ENCODE data around the gene DPYSL3. TPM values are rescaled to one million over a fixed set of nuclear protein-coding genes. Genes with fewer than 3 reads are reported as not detected.

DPYSL3 gene
- total RNA-seq, 1 experiment from 2014 or later: 17.2 TPM

DNA sequence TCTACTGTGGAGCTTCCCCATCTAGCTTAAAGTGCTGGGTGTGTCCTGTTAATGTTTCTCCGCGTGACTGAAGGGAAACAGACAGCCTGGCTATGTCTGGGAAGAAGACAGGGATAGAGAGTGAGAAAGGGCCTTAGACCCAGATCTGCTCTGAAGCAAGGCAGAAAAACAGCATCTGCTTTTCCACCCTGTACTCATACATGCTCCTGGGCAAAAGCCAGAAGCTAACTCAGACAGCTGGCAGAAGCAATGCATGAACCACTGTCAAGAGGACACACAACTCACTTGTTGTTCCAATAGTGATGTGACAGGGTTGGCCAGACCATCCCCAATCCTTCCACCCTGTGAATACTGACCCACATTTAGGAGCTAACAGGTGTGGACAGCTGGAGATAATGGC is 63.3 kb downstream of the DPYSL3 start:
- POLR2A ChIA-PET: no interaction called here
- Histone ChIP-seq H4K20me1 (ENCODE audit: insufficient read depth) (no peaks in the 10 kb centered on the region), H3K27ac (ENCODE audit: low read depth, low read length) (no peak overlapping the region), H2AFZ (ENCODE audit: low read depth, low read length, poor library complexity, severe bottlenecking) (no peak overlapping the region), H3K4me2 (ENCODE audit: low read length) (no peak overlapping the region), H3K4me3 (replicated peaks in 1 of 2; ENCODE audit: low read depth in 1 of 2, low read length in 2 of 2) (no peak overlapping the region), H3K9me2 (ENCODE audit: insufficient read depth) (no peaks in the 10 kb centered on the region), H3K27me3 (ENCODE audit: insufficient read depth, low read length) (no peaks in the 10 kb centered on the region), H3K79me2 (ENCODE audit: insufficient read depth, low read length) (no peaks in the 10 kb centered on the region), H3K4me1 (ENCODE audit: control insufficient read depth in 1 of 2, insufficient read depth in 2 of 2, low read length in 2 of 2) (no peaks in the 10 kb centered on the region), H3K36me3 (ENCODE audit: control insufficient read depth in 1 of 2, insufficient read depth in 2 of 2, low read length in 2 of 2) (no peaks in the 10 kb centered on the region), H3K9ac (ENCODE audit: low read length) (no peak overlapping the region), H3K9me3 (ENCODE audit: control insufficient read depth in 1 of 2, insufficient read depth in 1 of 2, low read depth in 1 of 2, low read length in 2 of 2) (no peaks in the 10 kb centered on the region)
- CTCF ChIA-PET: no interaction called here
- intact Hi-C loops (cut with micrococcal nuclease): no loop called here
- RAD21 ChIA-PET (ENCODE audit: low non-redundant PET in 1 of 2, low total read pairs in 2 of 2, uncharacterized antibody in 2 of 2, unreplicated experiment in 2 of 2): no interaction called here
- TF ChIP-seq RAD21 (IDR thresholded peaks at IDR 0.05; ENCODE audit: low read depth) (no peak), ELF1 (IDR thresholded peaks at IDR 0.05; ENCODE audit: borderline replicate concordance, low read depth) (no peak), CEBPB (IDR thresholded peaks at IDR 0.05; ENCODE audit: low read depth) (no peak), EGR1 (IDR thresholded peaks at IDR 0.05; ENCODE audit: low read depth) (no peak), SP1 (IDR thresholded peaks at IDR 0.05; ENCODE audit: low read depth) (no peak), EZH2 (IDR thresholded peaks at IDR 0.05) (no peak), YY1 (IDR thresholded peaks at IDR 0.05; ENCODE audit: extremely low read depth, insufficient replicate concordance, low read depth, low read length) (no peak), SIN3A (IDR thresholded peaks at IDR 0.05; ENCODE audit: low read depth) (no peak), JUND (IDR thresholded peaks at IDR 0.05) (no peak)
- TF ChIP-seq, protein P1, sequence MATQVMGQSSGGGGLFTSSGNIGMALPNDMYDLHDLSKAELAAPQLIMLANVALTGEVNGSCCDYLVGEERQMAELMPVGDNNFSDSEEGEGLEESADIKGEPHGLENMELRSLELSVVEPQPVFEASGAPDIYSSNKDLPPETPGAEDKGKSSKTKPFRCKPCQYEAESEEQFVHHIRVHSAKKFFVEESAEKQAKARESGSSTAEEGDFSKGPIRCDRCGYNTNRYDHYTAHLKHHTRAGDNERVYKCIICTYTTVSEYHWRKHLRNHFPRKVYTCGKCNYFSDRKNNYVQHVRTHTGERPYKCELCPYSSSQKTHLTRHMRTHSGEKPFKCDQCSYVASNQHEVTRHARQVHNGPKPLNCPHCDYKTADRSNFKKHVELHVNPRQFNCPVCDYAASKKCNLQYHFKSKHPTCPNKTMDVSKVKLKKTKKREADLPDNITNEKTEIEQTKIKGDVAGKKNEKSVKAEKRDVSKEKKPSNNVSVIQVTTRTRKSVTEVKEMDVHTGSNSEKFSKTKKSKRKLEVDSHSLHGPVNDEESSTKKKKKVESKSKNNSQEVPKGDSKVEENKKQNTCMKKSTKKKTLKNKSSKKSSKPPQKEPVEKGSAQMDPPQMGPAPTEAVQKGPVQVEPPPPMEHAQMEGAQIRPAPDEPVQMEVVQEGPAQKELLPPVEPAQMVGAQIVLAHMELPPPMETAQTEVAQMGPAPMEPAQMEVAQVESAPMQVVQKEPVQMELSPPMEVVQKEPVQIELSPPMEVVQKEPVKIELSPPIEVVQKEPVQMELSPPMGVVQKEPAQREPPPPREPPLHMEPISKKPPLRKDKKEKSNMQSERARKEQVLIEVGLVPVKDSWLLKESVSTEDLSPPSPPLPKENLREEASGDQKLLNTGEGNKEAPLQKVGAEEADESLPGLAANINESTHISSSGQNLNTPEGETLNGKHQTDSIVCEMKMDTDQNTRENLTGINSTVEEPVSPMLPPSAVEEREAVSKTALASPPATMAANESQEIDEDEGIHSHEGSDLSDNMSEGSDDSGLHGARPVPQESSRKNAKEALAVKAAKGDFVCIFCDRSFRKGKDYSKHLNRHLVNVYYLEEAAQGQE (IDR thresholded peaks at IDR 0.05; ENCODE audit: low read depth): no peak
- TF ChIP-seq, protein P2, sequence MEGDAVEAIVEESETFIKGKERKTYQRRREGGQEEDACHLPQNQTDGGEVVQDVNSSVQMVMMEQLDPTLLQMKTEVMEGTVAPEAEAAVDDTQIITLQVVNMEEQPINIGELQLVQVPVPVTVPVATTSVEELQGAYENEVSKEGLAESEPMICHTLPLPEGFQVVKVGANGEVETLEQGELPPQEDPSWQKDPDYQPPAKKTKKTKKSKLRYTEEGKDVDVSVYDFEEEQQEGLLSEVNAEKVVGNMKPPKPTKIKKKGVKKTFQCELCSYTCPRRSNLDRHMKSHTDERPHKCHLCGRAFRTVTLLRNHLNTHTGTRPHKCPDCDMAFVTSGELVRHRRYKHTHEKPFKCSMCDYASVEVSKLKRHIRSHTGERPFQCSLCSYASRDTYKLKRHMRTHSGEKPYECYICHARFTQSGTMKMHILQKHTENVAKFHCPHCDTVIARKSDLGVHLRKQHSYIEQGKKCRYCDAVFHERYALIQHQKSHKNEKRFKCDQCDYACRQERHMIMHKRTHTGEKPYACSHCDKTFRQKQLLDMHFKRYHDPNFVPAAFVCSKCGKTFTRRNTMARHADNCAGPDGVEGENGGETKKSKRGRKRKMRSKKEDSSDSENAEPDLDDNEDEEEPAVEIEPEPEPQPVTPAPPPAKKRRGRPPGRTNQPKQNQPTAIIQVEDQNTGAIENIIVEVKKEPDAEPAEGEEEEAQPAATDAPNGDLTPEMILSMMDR (IDR thresholded peaks at IDR 0.05 in 2 of 3, conservative IDR thresholded peaks at IDR 0.05 in 1 of 3; ENCODE audit: borderline replicate concordance in 1 of 3, insufficient read depth in 1 of 3, low read depth in 2 of 3, low read length in 2 of 3): no peak
- ATAC-seq: no peak
- DNase-seq (ENCODE audit: low read depth, low spot score): no peak
- BruUV-seq (replicated peaks): no TSS peak
